Measurements from ENCODE around the gene ZC3H8.

The ZC3H8 gene

GRCh38 chr2:112185131-112185530 is 69.7 kb downstream of the ZC3H8 start:
- Histone ChIP-seq H3K4me1 (ENCODE audit: low read length) (peaks cover 25% of the 10 kb centered on the region), H3K9me3 (ENCODE audit: insufficient read depth, low read length) (no peaks in the 10 kb centered on the region), H3K79me2 (ENCODE audit: low read length) (no peaks in the 10 kb centered on the region), H3K9ac (ENCODE audit: low read length) (no peak overlapping the region), H2AFZ (ENCODE audit: low read depth, low read length) (no peak overlapping the region), H3K36me3 (replicated peaks; ENCODE audit: low read depth, low read length) (no peaks in the 10 kb centered on the region), H3K4me2 (ENCODE audit: low read length) (no peak overlapping the region), H3K4me3 (ENCODE audit: low read length) (no peak overlapping the region), H4K20me1 (ENCODE audit: insufficient read depth, low read length) (no peaks in the 10 kb centered on the region), H3K27me3 (ENCODE audit: low read depth, low read length) (no peaks in the 10 kb centered on the region), H3K27ac (ENCODE audit: low read length) (no peak overlapping the region)
- TF ChIP-seq EZH2phosphoT487 (IDR thresholded peaks at IDR 0.05; ENCODE audit: low read depth) = no peak
- TF ChIP-seq CTCF (IDR thresholded peaks at IDR 0.05; ENCODE audit: low read depth, low read length) = no peak

- no peak overlapping the region for H3K27ac ChIP-seq (ENCODE audit: low read length)
Observed at GRCh38 chr2:112184121-112184520, 70.7 kb downstream of the ZC3H8 start.

GRCh38 chr2:112183327-112184025 is 71.4 kb downstream of the ZC3H8 start:
- Histone ChIP-seq H3K4me2 (ENCODE audit: low read length) (peak overlapping the region; percentile 91; the same call in 1 of the 2 replicates), H3K4me1 (ENCODE audit: low read length) (peaks cover 25% of the 10 kb centered on the region), H3K4me3 (ENCODE audit: low read length) (no peak overlapping the region), H3K36me3 (replicated peaks; ENCODE audit: low read depth, low read length) (no peaks in the 10 kb centered on the region), H2AFZ (ENCODE audit: low read depth, low read length) (no peak overlapping the region), H3K9me3 (ENCODE audit: insufficient read depth, low read length) (no peaks in the 10 kb centered on the region), H3K9ac (ENCODE audit: low read length) (no peak overlapping the region), H3K27me3 (ENCODE audit: low read depth, low read length) (no peaks in the 10 kb centered on the region), H4K20me1 (ENCODE audit: insufficient read depth, low read length) (no peaks in the 10 kb centered on the region), H3K27ac (ENCODE audit: low read length) (peak overlapping the region; percentile 46; the same call in 1 of the 2 replicates), H3K79me2 (ENCODE audit: low read length) (no peaks in the 10 kb centered on the region)
- TF ChIP-seq EZH2phosphoT487 (IDR thresholded peaks at IDR 0.05; ENCODE audit: low read depth) = no peak
- TF ChIP-seq CTCF (IDR thresholded peaks at IDR 0.05; ENCODE audit: low read depth, low read length) = no peak

More at GRCh38 chr2:112184121-112184520, 70.7 kb downstream of the ZC3H8 start:
- Histone ChIP-seq H3K4me3 (ENCODE audit: low read length) (no peak overlapping the region), H3K4me1 (ENCODE audit: low read length) (peaks cover 25% of the 10 kb centered on the region), H3K27me3 (ENCODE audit: low read depth, low read length) (no peaks in the 10 kb centered on the region), H3K36me3 (replicated peaks; ENCODE audit: low read depth, low read length) (no peaks in the 10 kb centered on the region), H3K4me2 (ENCODE audit: low read length) (no peak overlapping the region), H3K9me3 (ENCODE audit: insufficient read depth, low read length) (no peaks in the 10 kb centered on the region), H3K9ac (ENCODE audit: low read length) (no peak overlapping the region), H2AFZ (ENCODE audit: low read depth, low read length) (no peak overlapping the region), H4K20me1 (ENCODE audit: insufficient read depth, low read length) (no peaks in the 10 kb centered on the region), H3K79me2 (ENCODE audit: low read length) (no peaks in the 10 kb centered on the region)
- TF ChIP-seq EZH2phosphoT487 (IDR thresholded peaks at IDR 0.05; ENCODE audit: low read depth) = no peak
- TF ChIP-seq CTCF (IDR thresholded peaks at IDR 0.05; ENCODE audit: low read depth, low read length) = no peak

GRCh38 chr2:112182581-112183034 is 72.2 kb downstream of the ZC3H8 start:
- no peak for TF ChIP-seq EZH2phosphoT487 (IDR thresholded peaks at IDR 0.05; ENCODE audit: low read depth)
- peaks cover 17% of the 10 kb centered on the region for H3K4me1 ChIP-seq (ENCODE audit: low read length)
- H3K79me2 ChIP-seq (ENCODE audit: low read length) = no peaks in the 10 kb centered on the region
- H3K9me3 ChIP-seq (ENCODE audit: insufficient read depth, low read length) = no peaks in the 10 kb centered on the region
- peak overlapping the region; percentile 91 for H3K4me2 ChIP-seq (ENCODE audit: low read length)
- no peaks in the 10 kb centered on the region for H4K20me1 ChIP-seq (ENCODE audit: insufficient read depth, low read length)
- peak overlapping the region; percentile 89 for H2AFZ ChIP-seq (ENCODE audit: low read depth, low read length)
- H3K4me3 ChIP-seq (ENCODE audit: low read length) = peak overlapping the region; percentile 67
- H3K9ac ChIP-seq (ENCODE audit: low read length) = peak overlapping the region; percentile 23; the same call in 1 of the 2 replicates
- H3K27me3 ChIP-seq (ENCODE audit: low read depth, low read length) = no peaks in the 10 kb centered on the region
- H3K27ac ChIP-seq (ENCODE audit: low read length) = peak overlapping the region; percentile 46
- no peaks in the 10 kb centered on the region for H3K36me3 ChIP-seq (replicated peaks; ENCODE audit: low read depth, low read length)

All from OCI-LY3 (cell line).